RWPE1 (cell line): ENCODE results near the gene ARHGEF7.

ENCODE experiments used
- CTCF ChIA-PET: fragments of 350-600 bp; sonication (Branson Sonifier 250); formaldehyde crosslinking; extraction: SDS; loops from one replicate; lab custom pipeline; 2021; lab: Yijun Ruan, JAX
- POLR2A ChIA-PET: fragments of 400-600 bp; formaldehyde crosslinking; extraction: SDS; loops from one replicate; lab custom pipeline; 2020; ENCODE audit warnings: antibody characterized with exemption; ENCODE audit not compliant: low non-redundant PET; lab: Yijun Ruan, JAX
- DNase-seq: peaks from one replicate; pipeline ENCODE4 v3.0.0; 2012; ENCODE audit warnings: low spot score
- H3K27ac ChIP-seq: fragments of 450-650 bp; 2 replicates; pipeline ENCODE4 v1.5.1; 2017
- TF ChIP-seq, protein P1 (sequence below): fragments of 450-650 bp; conservative IDR thresholded peaks from 2 replicates; pipeline ENCODE4 v1.5.1; 2017; ENCODE audit warnings: low read depth, mild to moderate bottlenecking

ARHGEF7 gene

DNA sequence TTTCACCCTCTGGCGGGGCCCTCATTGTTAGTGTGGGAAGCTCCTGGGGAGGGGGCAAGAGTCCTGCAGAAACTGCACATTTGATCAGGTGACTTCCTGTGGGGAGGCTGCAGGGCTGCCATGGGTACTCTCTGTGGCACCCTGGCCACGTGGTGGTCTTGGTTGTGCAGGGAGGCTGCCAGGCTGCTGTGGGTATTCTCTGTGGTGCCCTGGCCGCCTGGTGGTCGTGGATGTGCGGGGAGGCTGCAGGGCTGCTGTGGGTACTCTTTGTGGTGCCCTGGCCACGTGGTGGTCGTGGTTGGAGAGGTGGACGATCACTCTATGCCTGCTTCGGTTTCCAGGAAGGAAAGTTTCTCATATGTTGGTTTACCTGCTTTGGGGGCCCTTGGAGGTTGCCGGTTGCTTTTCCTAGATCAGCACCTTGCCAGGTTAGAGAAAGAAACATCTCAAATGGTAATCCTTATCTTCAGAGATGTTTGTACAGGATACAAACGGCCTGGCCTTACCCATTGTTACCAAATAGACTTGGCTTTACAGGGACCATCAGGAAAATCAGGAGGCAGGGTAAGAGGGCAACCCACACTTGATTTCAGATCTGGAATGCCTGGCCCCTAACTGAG lies 228.2 kb downstream of the ARHGEF7 start:
- H3K27ac ChIP-seq = no peak overlapping the region
- TF ChIP-seq, protein P1, sequence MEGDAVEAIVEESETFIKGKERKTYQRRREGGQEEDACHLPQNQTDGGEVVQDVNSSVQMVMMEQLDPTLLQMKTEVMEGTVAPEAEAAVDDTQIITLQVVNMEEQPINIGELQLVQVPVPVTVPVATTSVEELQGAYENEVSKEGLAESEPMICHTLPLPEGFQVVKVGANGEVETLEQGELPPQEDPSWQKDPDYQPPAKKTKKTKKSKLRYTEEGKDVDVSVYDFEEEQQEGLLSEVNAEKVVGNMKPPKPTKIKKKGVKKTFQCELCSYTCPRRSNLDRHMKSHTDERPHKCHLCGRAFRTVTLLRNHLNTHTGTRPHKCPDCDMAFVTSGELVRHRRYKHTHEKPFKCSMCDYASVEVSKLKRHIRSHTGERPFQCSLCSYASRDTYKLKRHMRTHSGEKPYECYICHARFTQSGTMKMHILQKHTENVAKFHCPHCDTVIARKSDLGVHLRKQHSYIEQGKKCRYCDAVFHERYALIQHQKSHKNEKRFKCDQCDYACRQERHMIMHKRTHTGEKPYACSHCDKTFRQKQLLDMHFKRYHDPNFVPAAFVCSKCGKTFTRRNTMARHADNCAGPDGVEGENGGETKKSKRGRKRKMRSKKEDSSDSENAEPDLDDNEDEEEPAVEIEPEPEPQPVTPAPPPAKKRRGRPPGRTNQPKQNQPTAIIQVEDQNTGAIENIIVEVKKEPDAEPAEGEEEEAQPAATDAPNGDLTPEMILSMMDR = no peak
- ChIA-PET POLR2A (no interaction called here), CTCF (no interaction called here)
- DNase-seq = no peak

DNA sequence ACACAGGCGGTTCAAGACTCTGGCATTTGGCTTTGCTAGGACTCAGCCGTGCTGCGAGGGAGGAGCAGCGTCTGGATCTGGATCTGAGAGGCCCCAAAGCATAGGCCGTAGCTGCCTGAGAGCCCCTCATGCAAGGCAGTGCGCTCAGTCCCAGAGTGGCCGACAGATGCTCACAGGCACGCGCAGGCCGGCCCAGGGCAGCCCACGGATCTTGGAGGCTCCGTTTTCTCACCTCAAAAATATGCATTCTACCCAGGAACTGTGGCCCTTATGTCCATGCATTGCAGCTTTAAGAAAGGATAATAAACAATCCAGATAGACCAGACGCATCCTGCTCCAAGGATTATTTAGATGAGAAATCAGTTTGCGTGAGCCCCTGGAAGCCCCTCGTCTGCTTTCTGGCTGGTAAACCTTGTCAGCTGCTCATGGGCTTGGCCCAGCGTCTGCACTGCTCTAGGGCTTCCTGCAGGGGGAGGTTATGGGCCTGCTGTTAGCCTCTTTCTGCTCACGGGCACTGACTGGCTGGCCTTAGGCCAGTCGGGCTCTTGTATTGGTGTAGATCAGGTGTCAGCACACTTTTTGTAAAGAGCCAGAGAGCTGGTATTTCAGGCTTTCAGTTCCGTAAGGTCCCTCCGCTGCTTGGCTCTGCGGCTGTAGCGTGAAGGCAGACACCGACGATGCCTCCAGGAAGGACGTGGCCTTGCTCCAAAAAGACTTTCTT lies 229.5 kb downstream of the ARHGEF7 start:
- TF ChIP-seq, protein P1 = no peak
- POLR2A ChIA-PET = no interaction called here
- CTCF ChIA-PET = interaction anchor here (1.0 kb wide), 1 partner anchor 16 kb away, joined by 5 read pairs; no protein-coding TSS in a partner anchor
- peak; percentile 23 for DNase-seq
- no peak overlapping the region for H3K27ac ChIP-seq

DNA sequence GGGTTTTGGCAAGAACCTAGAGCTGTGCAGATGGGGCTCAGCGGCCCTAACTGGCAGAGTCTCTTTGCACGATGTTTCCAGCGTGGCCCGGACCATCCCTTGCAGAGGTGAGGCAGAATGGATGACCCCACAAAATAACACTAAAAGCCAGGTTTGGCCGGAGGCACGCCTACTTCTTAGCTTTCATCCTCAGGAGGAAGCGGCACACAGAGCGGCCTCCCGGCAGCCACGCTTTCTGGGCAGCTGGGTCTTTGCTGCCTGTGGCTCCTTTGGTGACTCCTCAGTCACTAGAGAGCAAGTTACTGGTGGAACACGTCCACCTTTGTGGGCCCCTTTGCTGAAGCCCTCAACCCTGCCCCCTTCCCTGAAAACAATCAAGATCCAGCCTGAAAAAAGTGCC lies 230.6 kb downstream of the ARHGEF7 start:
- ChIA-PET CTCF (no interaction called here), POLR2A (no interaction called here)
- H3K27ac ChIP-seq = no peak overlapping the region
- TF ChIP-seq, protein P1 = no peak
- DNase-seq = no peak

DNA sequence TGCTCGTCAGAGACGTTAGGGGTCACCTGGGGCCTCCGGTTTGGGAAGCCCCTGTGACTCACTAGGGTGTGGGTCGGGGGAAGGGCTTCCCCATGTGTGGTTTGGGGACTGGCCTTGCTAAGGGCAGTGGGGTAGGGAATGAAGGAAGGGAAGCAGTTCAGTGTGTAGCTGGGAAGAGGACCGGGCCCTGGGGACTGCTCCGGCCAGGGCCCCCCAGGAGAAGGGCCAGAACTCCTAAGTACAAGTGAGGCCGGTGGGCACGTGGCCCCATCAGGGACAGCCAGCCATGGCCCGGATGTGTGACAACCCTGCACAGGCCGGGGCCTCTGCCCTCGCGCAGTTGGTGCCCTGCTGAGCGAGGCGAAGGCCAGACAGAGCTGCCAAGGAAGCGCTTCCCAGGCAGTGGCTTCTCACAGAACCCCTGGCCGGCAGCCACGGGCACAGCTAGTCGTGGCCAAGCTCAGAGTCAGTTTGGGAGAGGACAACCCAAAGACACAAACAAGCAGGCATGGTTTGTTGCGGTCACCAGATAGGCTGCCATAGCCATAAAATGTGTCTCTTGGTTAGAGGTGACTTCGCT lies 231.1 kb downstream of the ARHGEF7 start:
- no peak for DNase-seq
- CTCF ChIA-PET = interaction anchor here (0.6 kb wide), 1 partner anchor 35 kb away, joined by 3 read pairs; no protein-coding TSS in a partner anchor
- TF ChIP-seq, protein P1 = no peak
- POLR2A ChIA-PET = no interaction called here
- H3K27ac ChIP-seq = no peak overlapping the region

DNA sequence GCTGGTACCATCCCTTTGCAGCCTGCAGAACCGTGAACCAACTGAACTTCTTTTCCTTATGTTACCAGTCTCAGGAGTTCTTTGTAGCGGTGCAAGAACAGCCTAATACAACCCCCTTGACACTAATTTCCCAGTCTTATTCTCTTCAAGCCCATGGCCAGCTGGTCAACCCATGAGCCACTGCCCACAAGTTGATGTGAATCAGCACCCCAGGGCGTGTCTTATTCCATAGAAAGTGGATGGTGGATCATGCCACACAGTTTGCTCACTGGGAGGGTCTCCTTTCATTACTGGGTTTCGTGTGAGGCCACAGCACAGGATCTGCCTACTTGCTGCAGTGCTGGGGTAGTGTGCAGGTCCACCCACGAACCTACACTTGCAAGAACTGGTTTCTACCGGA lies 232.3 kb downstream of the ARHGEF7 start:
- TF ChIP-seq, protein P1 = no peak
- DNase-seq = no peak
- no peak overlapping the region for H3K27ac ChIP-seq
- POLR2A ChIA-PET = no interaction called here
- CTCF ChIA-PET = no interaction called here

DNA sequence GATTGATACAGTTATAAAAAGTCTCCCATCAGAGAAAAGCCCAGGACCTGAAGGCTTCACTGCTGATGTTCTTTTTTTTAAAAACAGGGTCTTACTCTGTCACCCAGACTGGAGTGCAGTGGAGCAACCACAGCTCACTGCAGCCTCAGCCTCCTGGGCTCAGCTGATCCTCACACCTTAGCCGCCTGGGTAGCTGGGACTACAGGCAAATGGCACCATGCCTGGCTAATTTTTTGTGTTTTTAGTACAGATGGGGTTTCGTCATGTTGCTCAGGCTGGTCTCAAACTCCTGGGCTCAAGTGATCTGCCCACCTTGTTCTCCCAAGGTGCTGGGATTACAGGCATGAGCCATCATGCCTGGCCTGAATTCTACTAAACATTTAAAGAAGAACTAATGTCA lies 238.4 kb downstream of the ARHGEF7 start:
- POLR2A ChIA-PET = no interaction called here
- TF ChIP-seq, protein P1 = no peak
- H3K27ac ChIP-seq = no peak overlapping the region
- CTCF ChIA-PET = no interaction called here
- DNase-seq = no peak
